HCT116 (cell line): Measurements from ENCODE around the gene PPP1R11. TPM values are rescaled to one million over a fixed set of nuclear protein-coding genes. Genes with fewer than 3 reads are reported as not detected.
"Not testable (repeated sequence)": the region's sequence is repeated elsewhere in the genome, so short reads cannot be mapped to it uniquely, and the experiment has no call there.

ENCODE experiments used
- ATAC-seq: fragments of 200-7000 bp; cut with Tn5 transposase; 2 replicates; pipeline ENCODE4 v1.9.1; 2020; ENCODE audit warnings: mild to moderate bottlenecking, moderate library complexity
- BruUV-seq: library from RNA; stranded (reverse); fragments of 400-500 nt; replicated peaks from 2 replicates; lab custom pipeline; 2021; lab: Mats Ljungman, UMichigan
- CTCF ChIA-PET: fragments of 300-600 bp; sonication (Branson Sonifier 250); formaldehyde crosslinking; loops from one replicate; lab custom pipeline; 2021; ENCODE audit warnings: antibody characterized with exemption; lab: Charles Lee
- POLR2A ChIA-PET: fragments of 300-600, 350-600 bp; sonication (Branson Sonifier 250); formaldehyde crosslinking; loops from one replicate; lab custom pipeline; 2021; ENCODE audit warnings: antibody characterized with exemption; lab: Charles Lee
- RAD21 ChIA-PET, 2 experiments: fragments of 300-600 bp; sonication (Branson Sonifier 250); formaldehyde crosslinking; loops; one replicate each; lab custom pipeline; 2023; ENCODE audit warnings: low total read pairs in 2 of 2; ENCODE audit not compliant: uncharacterized antibody in 2 of 2, unreplicated experiment in 2 of 2, low non-redundant PET in 1 of 2; lab: Charles Lee
- DNase-seq: peaks from one replicate; pipeline ENCODE4 v3.0.0-alpha.2; 2010; ENCODE audit warnings: low read depth, low spot score
- H2AFZ ChIP-seq: fragments of 200-600 bp; shearing (Covaris generic), sonication (generic); 2 replicates; pipeline ENCODE4 v1.6.1; 2017; ENCODE audit warnings: low read depth, mixed run types, mixed read lengths, antibody characterized with exemption, low read length; ENCODE audit not compliant: poor library complexity, severe bottlenecking
- H3K27ac ChIP-seq: 2 replicates; pipeline ENCODE4 v1.5.1; 2012; ENCODE audit warnings: low read depth, low read length
- H3K27me3 ChIP-seq: fragments of 200-600 bp; sonication (generic); 2 replicates; pipeline ENCODE4 v1.6.1; 2016; ENCODE audit warnings: mixed run types, low read length, mixed read lengths; ENCODE audit not compliant: insufficient read depth
- H3K36me3 ChIP-seq, 2 experiments: fragments of 200-500 bp in 1 of 2; fragments of 200-600 bp in 1 of 2; sonication (Bioruptor generic) in 1 of 2; sonication (generic) in 1 of 2; 2 replicates each; pipeline versions ENCODE4 v1.5.1 to v1.6.1; 2014 to 2016; ENCODE audit warnings: low read length in 2 of 2, inconsistent platforms in 1 of 2, mixed read lengths in 1 of 2, mixed run types in 1 of 2; ENCODE audit not compliant: insufficient read depth in 2 of 2, control insufficient read depth in 1 of 2
- H3K4me1 ChIP-seq, 2 experiments: fragments of 200-600 bp in 1 of 2; sonication (generic) in 1 of 2; 2 replicates each; pipeline versions ENCODE4 v1.5.1 to v1.6.1; 2012 to 2017; ENCODE audit warnings: low read length in 2 of 2, inconsistent platforms in 1 of 2, mild to moderate bottlenecking in 1 of 2, mixed read lengths in 1 of 2, mixed run types in 1 of 2, moderate library complexity in 1 of 2; ENCODE audit not compliant: insufficient read depth in 2 of 2, control insufficient read depth in 1 of 2
- H3K4me2 ChIP-seq: fragments of 200-600 bp; sonication (generic); 2 replicates; pipeline ENCODE4 v1.6.1; 2017; ENCODE audit warnings: mixed run types, low read length, mixed read lengths
- H3K4me3 ChIP-seq, 2 experiments: fragments of 200-600 bp in 1 of 2; sonication (generic) in 1 of 2; replicated peaks in 1 of 2; 2 replicates each; pipeline ENCODE4 v1.5.1; 2011 to 2016; ENCODE audit warnings: low read length in 2 of 2, control low read depth in 1 of 2, low read depth in 1 of 2, mild to moderate bottlenecking in 1 of 2, mixed read lengths in 1 of 2, mixed run types in 1 of 2
- H3K79me2 ChIP-seq: fragments of 200-600 bp; sonication (generic); 2 replicates; pipeline ENCODE4 v1.6.1; 2017; ENCODE audit warnings: mild to moderate bottlenecking, mixed run types, low read length, moderate library complexity, mixed read lengths; ENCODE audit not compliant: insufficient read depth
- H3K9ac ChIP-seq: fragments of 200-600 bp; sonication (generic); 2 replicates; pipeline ENCODE4 v1.6.1; 2016; ENCODE audit warnings: low read length, mixed read lengths
- H3K9me2 ChIP-seq: fragments of 200-600 bp; sonication (generic), shearing (Covaris generic); 2 replicates; pipeline ENCODE4 v1.6.1; 2017; ENCODE audit warnings: mixed run types, mild to moderate bottlenecking, moderate library complexity; ENCODE audit not compliant: insufficient read depth
- H3K9me3 ChIP-seq, 2 experiments: fragments of 200-500 bp in 1 of 2; fragments of 200-600 bp in 1 of 2; sonication (Bioruptor generic) in 1 of 2; sonication (generic) in 1 of 2; 2 replicates each; pipeline ENCODE4 v1.6.1; 2014 to 2017; ENCODE audit warnings: low read length in 2 of 2, mixed read lengths in 2 of 2, inconsistent platforms in 1 of 2, low read depth in 1 of 2, mild to moderate bottlenecking in 1 of 2, mixed run types in 1 of 2, moderate library complexity in 1 of 2; ENCODE audit not compliant: control insufficient read depth in 1 of 2, insufficient read depth in 1 of 2
- H4K20me1 ChIP-seq: fragments of 200-600 bp; sonication (generic), shearing (Covaris generic); 2 replicates; pipeline ENCODE4 v1.6.1; 2017; ENCODE audit warnings: mixed run types, mild to moderate bottlenecking, moderate library complexity; ENCODE audit not compliant: insufficient read depth
- ATF3 ChIP-seq: IDR thresholded peaks from 2 replicates; pipeline ENCODE4 v1.6.1; 2012
- CBX3 ChIP-seq: IDR thresholded peaks from 2 replicates; pipeline ENCODE4 v1.6.1; 2012; ENCODE audit warnings: low read depth
- CEBPB ChIP-seq: IDR thresholded peaks from 2 replicates; pipeline ENCODE4 v1.6.1; 2012; ENCODE audit warnings: low read depth
- EGR1 ChIP-seq: IDR thresholded peaks from 2 replicates; pipeline ENCODE4 v1.6.1; 2012; ENCODE audit warnings: low read depth
- EZH2phosphoT487 ChIP-seq: fragments of 200-600 bp; IDR thresholded peaks from 2 replicates; pipeline ENCODE4 v1.6.1; 2018; ENCODE audit warnings: antibody characterized with exemption, borderline replicate concordance
- FOSL1 ChIP-seq: IDR thresholded peaks from 2 replicates; pipeline ENCODE4 v1.6.1; 2012; ENCODE audit warnings: low read depth
- JUND ChIP-seq: IDR thresholded peaks from 2 replicates; pipeline ENCODE4 v1.6.1; 2012
- SP1 ChIP-seq: IDR thresholded peaks from 2 replicates; pipeline ENCODE4 v1.6.1; 2012; ENCODE audit warnings: low read depth
- SRF ChIP-seq: IDR thresholded peaks from 2 replicates; pipeline ENCODE4 v1.6.1; 2012; ENCODE audit warnings: low read depth
- YY1 ChIP-seq: IDR thresholded peaks from 2 replicates; pipeline ENCODE4 v1.6.1; 2011; ENCODE audit warnings: low read length, low read depth, moderate library complexity, mild to moderate bottlenecking; ENCODE audit not compliant: insufficient replicate concordance; ENCODE audit errors: extremely low read depth
- ZBTB33 ChIP-seq: IDR thresholded peaks from 2 replicates; pipeline ENCODE4 v1.6.1; 2011; ENCODE audit warnings: mild to moderate bottlenecking, low read length, moderate library complexity; ENCODE audit not compliant: insufficient replicate concordance; ENCODE audit errors: extremely low read depth
- intact Hi-C: fragments of 100-400 bp; cut with micrococcal nuclease; formaldehyde crosslinking; loops from 2 replicates; pipeline ENCODE4 v1.10.0; 2022
- total RNA-seq: library from RNA; stranded (reverse); gene quantifications from one replicate; pipeline ENCODE4 v1.2.1, GENCODE V29; 2021; ENCODE audit not compliant: unreplicated experiment

PPP1R11 gene
- total RNA-seq, 1 experiment from 2014 or later = 29.3 TPM

- H2AFZ ChIP-seq, H3K4me1 ChIP-seq, H3K79me2 ChIP-seq, H3K27me3 ChIP-seq, ATAC-seq, H3K36me3 ChIP-seq, POLR2A ChIA-PET, CTCF ChIA-PET, BruUV-seq, H3K4me3 ChIP-seq, intact Hi-C loops, H3K9ac ChIP-seq, H3K9me2 ChIP-seq, H3K9me3 ChIP-seq, RAD21 ChIA-PET, H3K27ac ChIP-seq, H4K20me1 ChIP-seq, DNase-seq, H3K4me2 ChIP-seq: not testable (repeated sequence)
Observed at GRCh38 chr6:30022712-30023111, 44.3 kb upstream of the PPP1R11 start.

GRCh38 chr6:30025186-30025585, 41.8 kb upstream of the PPP1R11 start:
- Histone ChIP-seq H3K4me1 (peaks cover 0 to 5% of the 10 kb centered on the region in 2 experiments; a peak in 1 of 4 replicates), H3K27ac (no peak overlapping the region), H3K36me3 (no peaks in the 10 kb centered on the region), H4K20me1 (no peaks in the 10 kb centered on the region), H3K4me2 (no peak overlapping the region), H3K4me3 (no peak overlapping the region), H2AFZ (no peak overlapping the region), H3K27me3 (no peaks in the 10 kb centered on the region), H3K79me2 (no peaks in the 10 kb centered on the region), H3K9me3 (no peaks in the 10 kb centered on the region), H3K9ac (no peak overlapping the region), H3K9me2 (no peaks in the 10 kb centered on the region)
- ChIA-PET RAD21 (no interaction called here), CTCF (no interaction called here), POLR2A (no interaction called here)
- DNase-seq = no peak
- no peak for TF ChIP-seq SP1
- TF ChIP-seq CBX3 = no peak
- TF ChIP-seq CEBPB = no peak
- no peak for TF ChIP-seq YY1
- TF ChIP-seq EZH2phosphoT487 = no peak
- no peak for TF ChIP-seq JUND
- no peak for TF ChIP-seq EGR1
- no peak for TF ChIP-seq FOSL1
- TF ChIP-seq SRF = no peak
- TF ChIP-seq ATF3 = no peak
- TF ChIP-seq ZBTB33 = no peak
- no TSS peak for BruUV-seq
- intact Hi-C loops = no loop called here
- no peak for ATAC-seq
